NOMO-1 treated with DMSO at 0.1 percent for 48 hours (cell line): ENCODE measurements around the gene KLF11.
A peak's percentile ranks its signal among the peaks of the same experiment; 100 is the strongest.
"Not testable (repeated sequence)": the region's sequence is repeated elsewhere in the genome, so short reads cannot be mapped to it uniquely, and the experiment has no call there.

ENCODE experiments used
- DNase-seq: peaks from one replicate; lab custom pipeline; 2025; ENCODE audit not compliant: unreplicated experiment; lab: John Stamatoyannopoulos, UW

The KLF11 gene

DNA sequence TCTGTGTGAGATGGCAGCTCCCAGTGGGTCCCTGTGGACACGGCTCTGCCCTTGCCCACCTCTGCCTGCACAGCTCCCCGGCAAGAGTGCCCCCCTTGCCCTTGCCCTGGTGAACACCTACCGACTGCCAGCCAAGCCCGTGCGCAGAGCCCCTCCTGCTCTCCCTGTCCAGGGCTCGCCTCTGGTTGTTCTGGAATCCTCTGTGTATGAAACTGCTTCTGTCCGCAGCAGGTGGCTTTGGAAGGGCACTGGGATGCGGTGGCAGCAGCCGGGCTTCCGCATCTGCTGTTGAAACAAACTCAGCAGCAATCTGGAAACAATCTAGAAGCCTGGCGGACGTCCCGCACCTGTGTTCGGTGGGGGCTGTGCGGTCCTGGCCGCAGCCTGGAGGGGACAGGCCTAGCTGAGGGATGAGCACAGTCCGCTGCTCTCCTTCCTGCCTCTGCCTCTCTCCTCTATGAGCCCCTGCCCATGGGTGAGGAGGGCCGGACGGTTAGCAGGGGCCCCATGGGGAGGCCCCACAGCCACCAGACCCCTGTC, 34.0 kb upstream of the KLF11 start:
- DNase-seq, result no peak

DNA sequence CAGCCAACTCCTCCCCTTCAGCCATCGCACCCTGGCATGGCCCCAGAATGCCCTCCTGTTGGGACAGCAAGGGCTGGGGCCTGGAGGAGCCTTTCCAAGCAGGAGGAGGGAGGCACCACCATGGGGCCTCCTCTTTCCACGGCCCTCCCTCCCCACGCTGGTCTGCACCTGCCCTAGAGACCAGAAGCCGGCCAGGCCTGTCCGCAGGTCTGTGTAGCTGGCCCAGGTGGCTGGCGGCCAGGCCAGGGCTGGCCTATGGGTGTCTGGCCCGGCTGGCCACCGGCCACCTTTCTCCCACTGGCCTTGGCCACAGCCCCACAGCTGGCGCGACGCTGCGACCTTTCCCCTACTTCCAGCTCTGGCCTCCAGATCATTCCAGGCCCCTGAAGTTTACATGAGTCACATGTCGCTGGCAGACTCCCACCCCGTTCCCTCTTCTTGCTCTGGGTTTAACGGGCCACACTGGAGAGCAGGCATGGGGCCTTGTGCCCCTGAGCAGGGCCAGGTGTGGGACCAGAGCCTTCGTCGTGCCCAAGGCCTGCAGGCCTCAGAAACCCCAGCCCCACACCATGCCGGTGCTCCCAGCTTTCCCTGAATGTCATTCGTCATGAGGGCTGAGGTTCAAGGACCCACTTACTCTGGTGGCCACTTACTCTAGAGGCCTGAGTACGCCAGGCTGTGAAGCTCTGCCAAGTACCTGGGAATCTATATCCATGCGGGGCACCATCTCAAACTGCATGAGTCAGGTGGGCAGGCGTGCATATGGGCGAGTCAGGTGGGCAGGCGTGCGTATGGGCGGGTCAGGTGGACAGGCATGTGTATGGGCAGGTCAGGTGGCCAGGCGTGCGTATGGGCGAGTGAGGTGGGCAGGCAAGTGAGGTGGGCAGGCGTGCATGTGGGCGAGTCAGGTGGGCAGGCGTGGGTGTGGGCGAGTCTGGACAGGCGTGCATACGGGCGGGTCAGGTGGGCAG, 33.3 kb upstream of the KLF11 start:
- DNase-seq, result no peak

DNA sequence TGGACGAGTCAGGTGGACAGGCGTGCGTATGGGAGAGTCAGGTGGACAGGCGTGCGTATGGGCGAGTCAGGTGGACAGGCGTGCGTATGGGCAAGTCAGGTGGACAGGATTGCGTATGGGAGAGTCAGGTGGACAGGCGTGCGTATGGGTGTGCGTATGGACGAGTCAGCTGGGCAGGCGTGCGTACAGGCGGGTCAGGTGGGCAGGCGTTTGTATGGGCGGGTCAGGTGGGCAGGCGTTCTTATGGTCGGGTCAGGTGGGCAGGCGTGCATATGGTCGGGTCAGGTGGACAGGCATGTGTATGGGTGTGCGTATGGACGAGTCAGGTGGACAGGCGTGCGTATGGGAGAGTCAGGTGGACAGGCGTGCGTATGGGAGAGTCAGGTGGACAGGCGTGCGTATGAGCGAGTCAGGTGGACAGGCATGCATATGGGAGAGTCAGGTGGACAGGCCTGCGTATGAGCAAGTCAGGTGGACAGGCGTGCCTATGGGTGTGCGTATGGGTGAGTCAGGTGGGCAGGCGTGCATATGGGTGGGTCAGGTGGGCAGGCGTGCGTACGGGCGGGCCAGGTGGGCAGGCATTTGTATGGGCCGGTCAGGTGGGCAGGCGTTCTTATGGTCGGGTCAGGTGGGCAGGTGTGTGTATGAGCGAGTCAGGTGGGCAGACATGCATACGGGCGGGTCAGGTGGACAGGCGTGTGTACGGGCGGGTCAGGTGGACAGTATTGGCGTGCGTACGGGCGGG, 32.3 kb upstream of the KLF11 start:
- not testable (repeated sequence) for DNase-seq

DNA sequence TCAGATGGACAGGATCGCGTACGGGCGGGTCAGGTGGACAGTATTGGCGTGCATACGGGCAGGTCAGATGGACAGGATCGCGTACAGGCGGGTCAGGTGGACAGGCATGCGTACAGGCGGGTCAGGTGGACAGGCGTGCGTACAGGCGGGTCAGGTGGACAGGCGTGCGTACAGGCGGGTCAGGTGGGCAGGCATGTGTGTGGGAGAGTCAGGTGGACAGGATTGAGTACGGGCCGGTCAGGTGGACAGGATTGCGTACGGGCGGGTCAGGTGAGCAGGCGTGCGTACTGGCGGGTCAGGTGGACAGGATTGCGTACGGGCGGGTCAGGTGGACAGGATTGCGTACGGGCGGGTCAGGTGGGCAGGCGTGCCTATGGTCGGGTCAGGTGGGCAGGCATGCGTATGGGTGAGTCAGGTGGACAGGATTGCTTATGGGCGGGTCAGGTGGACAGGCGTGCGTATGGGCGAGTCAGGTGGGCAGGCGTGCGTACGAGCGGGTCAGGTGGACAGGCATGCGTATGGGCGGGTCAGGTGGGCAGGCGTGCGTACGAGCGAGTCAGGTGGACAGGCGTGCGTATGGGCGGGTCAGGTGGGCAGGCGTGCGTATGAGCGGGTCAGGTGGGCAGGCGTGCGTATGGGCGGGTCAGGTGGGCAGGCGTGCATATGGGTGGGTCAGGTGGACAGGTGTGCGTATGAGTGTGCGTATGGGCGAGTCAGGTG, 31.6 kb upstream of the KLF11 start:
- not testable (repeated sequence) for DNase-seq

DNA sequence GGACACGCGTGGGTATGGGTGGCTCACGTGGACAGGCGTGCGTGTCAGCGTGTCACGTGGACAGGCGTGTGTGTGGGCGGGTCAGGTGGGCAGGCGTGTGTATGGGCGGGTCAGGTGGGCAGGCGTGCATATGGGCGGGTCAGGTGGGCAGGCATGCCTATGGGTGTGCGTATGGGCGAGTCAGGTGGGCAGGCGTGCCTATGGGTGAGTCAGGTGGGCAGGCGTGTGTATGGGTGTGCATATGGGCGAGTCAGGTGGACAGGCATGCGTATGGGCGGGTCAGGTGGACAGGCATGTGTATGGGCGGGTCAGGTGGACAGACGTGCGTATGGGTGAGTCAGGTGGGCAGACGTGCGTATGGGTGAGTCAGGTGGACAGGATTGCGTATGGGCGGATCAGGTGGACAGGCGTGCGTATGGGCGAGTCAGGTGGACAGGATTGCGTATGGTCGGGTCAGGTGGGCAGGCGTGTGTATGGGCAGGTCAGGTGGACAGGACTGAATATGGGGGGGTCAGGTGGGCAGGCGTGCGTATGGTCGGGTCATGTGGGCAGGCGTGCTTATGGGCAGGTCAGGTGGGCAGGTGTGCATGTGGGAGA, 30.9 kb upstream of the KLF11 start:
- DNase-seq, result not testable (repeated sequence)

DNA sequence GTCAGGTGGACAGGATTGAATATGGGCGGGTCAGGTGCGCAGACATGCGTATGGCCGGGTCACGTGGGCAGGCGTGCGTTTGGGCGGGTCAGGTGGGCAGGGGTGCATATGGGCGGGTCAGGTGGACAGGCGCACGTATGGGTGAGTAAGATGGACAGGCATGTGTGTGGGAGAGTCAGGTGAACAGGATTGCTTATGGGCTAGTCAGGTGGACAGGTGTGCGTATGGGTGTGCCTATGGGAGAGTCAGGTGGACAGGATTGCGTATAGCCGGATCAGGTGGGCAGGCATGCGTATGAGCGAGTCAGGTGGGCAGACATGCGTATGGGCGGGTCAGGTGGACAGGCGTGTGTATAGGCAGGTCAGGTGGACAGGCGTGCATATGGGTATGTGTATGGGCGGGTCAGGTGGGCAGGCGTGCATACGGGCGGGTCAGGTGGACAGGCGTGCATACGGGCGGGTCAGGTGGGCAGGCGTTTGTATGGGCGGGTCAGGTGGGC, 30.3 kb upstream of the KLF11 start:
- DNase-seq, result no peak

DNA sequence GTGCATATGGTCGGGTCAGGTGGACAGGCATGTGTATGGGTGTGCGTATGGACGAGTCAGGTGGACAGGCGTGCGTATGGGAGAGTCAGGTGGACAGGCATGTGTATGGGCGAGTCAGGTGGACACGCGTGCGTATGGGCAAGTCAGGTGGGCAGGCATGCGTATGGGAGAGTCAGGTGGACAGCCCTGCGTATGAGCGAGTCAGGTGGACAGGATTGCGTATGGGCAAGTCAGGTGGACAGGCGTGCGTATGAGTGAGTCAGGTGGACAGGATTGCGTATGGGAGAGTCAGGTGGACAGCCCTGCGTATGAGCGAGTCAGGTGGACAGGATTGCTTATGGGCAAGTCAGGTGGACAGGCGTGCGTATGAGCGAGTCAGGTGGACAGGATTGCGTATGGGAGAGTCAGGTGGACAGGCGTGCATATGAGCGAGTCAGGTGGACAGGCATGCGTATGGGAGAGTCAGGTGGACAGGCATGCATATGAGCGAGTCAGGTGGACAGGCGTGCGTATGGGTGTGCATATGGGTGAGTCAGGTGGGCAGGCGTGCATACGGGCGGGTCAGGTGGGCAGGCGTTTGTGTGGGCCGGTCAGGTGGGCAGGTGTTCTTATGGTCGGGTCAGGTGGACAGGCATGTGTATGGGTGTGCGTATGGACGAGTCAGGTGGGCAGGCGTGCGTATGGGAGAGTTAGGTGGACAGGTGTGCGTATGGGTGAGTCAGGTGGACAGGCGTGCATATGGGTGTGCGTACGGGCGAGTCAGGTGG, 29.5 kb upstream of the KLF11 start:
- not testable (repeated sequence) for DNase-seq

DNA sequence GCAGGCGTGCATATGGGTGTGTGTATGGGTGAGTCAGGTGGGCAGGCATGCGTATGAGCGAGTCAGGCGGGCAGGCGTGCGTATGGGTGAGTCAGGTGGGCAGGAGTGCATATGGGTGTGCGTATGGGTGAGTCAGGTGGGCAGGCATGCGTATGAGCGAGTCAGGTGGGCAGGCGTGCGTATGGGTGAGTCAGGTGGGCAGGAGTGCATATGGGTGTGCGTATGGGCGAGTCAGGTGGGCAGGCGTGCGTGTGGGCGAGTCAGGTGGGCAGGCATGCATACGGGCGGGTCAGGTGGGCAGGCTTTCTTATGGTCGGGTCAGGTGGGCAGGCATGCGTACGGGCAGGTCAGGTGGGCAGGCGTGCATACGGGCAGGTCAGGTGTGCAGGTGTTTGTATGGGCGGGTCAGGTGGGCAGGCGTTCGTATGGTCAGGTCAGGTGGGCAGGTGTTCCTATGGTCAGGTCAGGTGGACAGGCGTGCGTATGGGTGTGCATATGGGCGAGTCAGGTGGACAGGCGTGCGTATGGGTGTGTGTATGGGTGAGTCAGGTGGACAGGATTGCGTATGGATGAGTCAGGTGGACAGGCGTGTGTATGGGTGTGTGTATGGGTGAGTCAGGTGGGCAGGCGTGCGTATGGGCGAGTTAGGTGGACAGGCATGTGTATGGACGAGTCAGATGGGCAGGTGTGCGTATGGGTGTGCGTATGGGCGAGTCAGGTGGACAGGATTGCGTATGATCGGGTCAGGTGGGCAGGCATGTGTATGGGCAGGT, 28.7 kb upstream of the KLF11 start:
- DNase-seq, result no peak

DNA sequence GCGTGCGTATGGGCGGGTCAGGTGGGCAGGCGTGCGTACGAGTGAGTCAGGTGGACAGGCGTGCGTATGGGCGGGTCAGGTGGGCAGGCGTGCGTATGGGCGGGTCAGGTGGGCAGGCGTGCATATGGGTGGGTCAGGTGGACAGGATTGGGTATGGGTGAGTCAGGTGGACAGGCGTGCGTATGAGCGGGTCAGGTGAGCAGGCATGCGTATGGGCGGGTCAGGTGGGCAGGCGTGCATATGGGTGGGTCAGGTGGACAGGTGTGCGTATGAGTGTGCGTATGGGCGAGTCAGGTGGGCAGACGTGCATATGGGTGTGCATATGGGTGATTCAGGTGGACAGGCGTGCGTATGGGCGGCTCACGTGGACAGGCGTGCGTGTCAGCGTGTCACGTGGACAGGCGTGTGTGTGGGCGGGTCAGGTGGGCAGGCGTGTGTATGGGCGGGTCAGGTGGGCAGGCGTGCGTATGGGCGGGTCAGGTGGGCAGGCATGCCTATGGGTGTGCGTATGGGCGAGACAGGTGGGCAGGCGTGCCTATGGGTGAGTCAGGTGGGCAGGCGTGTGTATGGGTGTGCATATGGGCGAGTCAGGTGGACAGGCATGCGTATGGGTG, 27.9 kb upstream of the KLF11 start:
- not testable (repeated sequence) for DNase-seq

DNA sequence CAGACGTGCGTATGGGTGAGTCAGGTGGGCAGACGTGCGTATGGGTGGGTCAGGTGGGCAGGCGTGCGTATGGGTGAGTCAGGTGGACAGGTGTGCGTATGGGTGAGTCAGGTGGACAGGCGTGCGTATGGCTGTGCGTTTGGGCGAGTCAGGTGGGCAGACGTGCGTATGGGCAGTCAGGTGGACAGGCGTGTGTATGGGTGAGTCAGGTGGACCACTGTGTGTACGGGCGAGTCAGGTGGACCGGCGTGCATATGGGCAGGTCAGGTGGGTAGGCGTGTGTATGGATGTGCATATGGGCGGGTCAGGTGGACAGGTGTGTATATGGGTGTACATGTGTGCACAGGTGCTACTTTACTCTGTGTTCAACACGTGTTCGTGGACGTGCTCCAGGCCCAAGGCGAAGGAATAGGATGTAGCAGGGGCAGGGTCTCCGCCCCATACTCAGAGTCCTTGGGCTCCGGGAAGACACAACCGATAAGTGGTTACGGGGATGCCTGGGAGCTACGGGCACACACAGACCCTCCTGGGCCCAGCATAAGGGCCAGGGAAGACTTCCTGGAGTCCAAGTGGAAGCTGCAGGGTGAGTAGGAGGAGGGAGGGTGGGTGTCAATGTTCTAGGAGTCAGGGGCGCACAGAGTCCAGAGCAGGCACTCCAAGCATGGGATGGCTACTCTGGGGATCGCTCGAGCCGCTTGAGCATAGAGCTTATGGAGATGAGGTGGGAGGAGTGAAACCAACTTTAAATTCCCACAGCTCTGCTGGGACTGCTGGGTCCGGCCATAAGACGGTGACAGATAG, 27.1 kb upstream of the KLF11 start:
- no peak for DNase-seq

DNA sequence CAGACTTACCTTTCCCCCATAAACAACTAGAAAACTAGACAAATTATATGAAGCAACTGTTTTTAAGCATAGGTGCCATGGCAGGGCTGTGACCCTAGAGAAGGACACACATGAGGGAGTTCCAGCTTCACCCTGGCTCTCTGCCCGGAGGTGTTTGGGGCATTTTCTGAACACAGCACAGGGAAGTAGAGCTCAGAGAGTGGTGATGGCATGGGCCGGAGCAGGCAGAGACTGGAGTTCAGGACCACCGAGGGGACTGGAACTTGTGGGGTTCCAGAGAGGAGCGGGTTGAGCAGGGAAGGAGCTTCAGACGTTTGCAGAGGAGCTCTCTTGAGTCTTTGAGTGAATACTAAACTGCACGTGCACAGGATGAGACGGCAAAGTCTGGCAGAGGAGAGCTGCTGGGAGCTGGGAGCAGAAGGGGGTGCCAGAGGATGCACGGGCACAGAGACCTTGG, 26.5 kb upstream of the KLF11 start:
- DNase-seq, result no peak

DNA sequence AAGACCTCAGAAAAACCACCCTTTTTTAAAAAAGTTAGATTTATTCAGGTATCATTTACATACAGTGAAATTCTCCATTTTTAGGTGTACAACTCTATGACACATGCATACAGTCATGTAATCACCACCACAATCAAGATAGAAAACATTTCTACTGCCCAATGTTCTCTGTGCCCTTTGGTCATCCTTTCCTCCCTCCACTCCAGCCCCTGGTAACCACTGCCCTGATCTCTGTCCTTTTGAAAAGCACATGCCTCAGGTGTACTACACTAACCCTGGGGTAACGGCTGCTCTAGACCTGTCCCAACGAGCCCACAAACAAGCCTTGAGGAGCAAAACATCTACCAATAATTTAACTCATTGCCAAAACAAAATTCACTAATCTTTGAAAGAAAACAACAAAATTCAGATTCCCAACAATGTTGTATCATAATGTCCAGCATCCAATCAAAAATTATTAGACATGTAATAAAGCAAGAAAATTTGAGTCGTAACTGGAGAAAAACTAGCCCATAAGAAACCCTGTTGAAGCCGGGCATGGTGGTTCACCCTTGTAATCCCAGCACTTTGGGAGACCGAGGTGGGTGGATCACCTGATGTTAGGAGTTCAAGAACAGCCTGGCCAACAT, 25.9 kb upstream of the KLF11 start:
- DNase-seq, result no peak

DNA sequence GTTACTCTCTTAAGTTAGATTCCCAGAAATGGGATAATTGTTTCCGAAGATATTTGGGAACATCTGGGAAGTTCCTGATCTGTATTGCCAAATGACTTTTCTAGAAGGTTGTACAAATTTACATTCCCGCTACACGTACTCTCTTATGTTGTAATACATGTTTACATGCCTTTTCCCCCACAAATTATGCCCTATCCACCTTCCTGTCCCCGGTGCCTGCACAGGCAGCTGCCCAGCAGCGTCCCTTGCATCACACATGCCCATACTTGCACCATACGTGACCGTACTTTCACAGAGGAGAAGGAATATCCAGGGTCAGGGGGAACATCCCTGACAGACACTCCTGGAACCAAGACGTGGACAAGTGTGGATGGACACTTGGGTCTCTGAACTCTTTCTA, 24.2 kb upstream of the KLF11 start:
- DNase-seq, result peak; percentile 21

DNA sequence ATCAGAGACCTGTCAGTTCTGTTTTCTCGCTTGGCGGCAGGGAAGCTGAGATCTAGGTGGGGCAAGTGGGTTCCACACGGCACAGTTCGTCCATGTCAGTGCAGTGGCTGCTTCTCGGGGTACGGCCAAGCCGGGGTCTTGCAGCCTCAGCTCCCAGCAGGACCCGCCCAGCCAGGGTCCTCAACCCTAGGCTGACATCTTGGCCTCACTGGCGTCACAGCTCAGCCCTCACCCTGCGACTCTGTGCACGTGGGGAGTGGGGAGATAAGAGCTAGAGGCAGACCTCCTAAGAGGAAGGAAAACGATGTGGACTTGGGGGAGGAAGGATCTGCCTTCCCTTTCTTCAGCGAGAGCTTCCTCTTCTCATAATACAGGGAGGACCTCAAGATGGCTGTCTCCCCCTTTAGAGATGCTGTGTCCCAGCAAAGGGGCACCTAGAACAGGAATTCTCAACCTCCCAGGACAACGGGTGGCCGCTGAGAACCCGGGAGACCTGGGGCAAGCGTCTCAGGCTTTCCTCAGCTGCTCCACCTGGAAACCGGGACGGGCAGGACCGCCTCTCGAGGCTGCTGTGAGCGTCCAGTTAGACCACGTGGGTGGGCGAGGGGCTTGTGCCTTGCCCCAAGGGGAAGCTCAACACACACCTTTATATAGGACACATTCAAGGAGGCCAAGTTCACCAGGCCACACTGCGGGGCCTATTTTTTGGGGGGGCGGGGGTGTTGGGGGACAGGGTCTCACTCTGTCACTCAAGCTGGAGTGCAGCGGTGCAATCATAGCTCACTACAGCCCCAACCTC, 23.5 kb upstream of the KLF11 start:
- DNase-seq, result no peak

DNA sequence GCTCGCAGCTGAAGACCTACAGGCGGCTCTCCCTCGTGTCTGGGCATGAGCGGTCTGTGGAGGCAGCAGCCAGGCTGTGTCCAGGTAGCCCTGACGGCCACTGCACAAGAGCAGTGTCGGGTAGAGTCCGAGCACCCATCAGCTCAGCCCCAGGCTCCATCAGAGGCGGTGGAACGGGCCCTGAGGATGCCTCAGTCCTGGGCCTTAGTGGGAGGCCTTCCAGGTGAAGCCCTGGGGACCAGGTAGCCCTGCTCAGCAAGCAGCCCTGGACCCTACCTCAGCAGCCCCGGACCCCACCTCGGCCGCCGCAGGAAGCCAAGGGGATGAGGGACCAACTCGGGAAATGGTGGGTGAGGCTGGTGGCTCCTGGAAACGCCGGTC, 21.3 kb upstream of the KLF11 start:
- DNase-seq, result no peak

DNA sequence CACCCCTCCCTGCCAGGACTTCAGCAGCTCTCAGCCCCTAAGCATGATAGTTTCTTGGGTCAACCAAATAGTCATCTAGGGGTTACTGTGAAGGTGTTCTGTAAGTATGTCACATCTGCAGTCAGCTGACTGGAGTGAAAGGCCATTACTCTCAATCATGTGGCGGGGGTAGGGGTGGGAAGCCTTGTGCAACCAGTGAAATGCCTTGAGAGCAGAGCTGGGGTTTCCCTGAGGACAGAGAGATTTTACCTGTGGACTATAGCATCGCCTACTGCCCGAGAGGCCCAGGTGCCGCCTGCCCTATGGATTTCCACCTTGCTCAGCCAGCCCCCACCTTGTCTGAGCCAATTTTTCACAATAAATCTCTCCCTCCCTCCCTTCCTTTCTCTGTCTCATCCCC, 20.9 kb upstream of the KLF11 start:
- DNase-seq, result no peak
